Neural cell (in vitro differentiated cells): ENCODE data around the gene CANT1. TPM values are rescaled to one million over a fixed set of nuclear protein-coding genes. Genes with fewer than 3 reads are reported as not detected.

ENCODE experiments used
- H2AFZ ChIP-seq: fragments of 200-600, 300-800 bp; sonication (generic), shearing (Covaris generic); 2 replicates; pipeline ENCODE4 v1.6.0; 2014; ENCODE audit warnings: low read depth, mild to moderate bottlenecking, antibody characterized with exemption, low read length, moderate library complexity
- H3F3A ChIP-seq: fragments of 200-600 bp; shearing (Covaris generic); 2 replicates; pipeline ENCODE4 v1.6.1; 2016; ENCODE audit warnings: mild to moderate bottlenecking, moderate library complexity, mixed read lengths, antibody characterized with exemption, low read length; ENCODE audit not compliant: insufficient read depth, poor library complexity, severe bottlenecking
- H3K27ac ChIP-seq: fragments of 200-600, 300-800 bp; sonication (generic), shearing (Covaris generic); 2 replicates; pipeline ENCODE4 v1.5.1; 2014; ENCODE audit warnings: mild to moderate bottlenecking, low read length, moderate library complexity
- H3K27me3 ChIP-seq: fragments of 300-800, 200-600 bp; sonication (generic), shearing (Covaris generic); 2 replicates; pipeline ENCODE4 v1.6.0; 2014; ENCODE audit warnings: mild to moderate bottlenecking, low read depth, low read length, moderate library complexity; ENCODE audit not compliant: insufficient read depth
- H3K36me3 ChIP-seq: fragments of 300-800, 200-600 bp; sonication (generic), shearing (Covaris generic); 2 replicates; pipeline ENCODE4 v1.5.1; 2014; ENCODE audit warnings: mild to moderate bottlenecking, antibody characterized with exemption, low read length, moderate library complexity; ENCODE audit not compliant: insufficient read depth
- H3K4me2 ChIP-seq: fragments of 300-800, 200-600 bp; sonication (generic), shearing (Covaris generic); 2 replicates; pipeline ENCODE4 v1.6.0; 2014; ENCODE audit warnings: mild to moderate bottlenecking, low read length
- H3K4me3 ChIP-seq: fragments of 300-800, 200-600 bp; sonication (generic), shearing (Covaris generic); 2 replicates; pipeline ENCODE4 v1.5.1; 2014; ENCODE audit warnings: mild to moderate bottlenecking, low read length, moderate library complexity
- H3K79me2 ChIP-seq: fragments of 200-600 bp; shearing (Covaris generic); replicated peaks from 2 replicates; pipeline ENCODE4 v1.6.0; 2014; ENCODE audit warnings: mild to moderate bottlenecking, low read length, moderate library complexity; ENCODE audit not compliant: insufficient read depth
- H3K9ac ChIP-seq: fragments of 300-800, 200-600 bp; sonication (generic), shearing (Covaris generic); 2 replicates; pipeline ENCODE4 v1.6.1; 2016; ENCODE audit warnings: mild to moderate bottlenecking, low read length, mixed read lengths
- H3K9me2 ChIP-seq: fragments of 200-600 bp; shearing (Covaris generic); 2 replicates; pipeline ENCODE4 v1.6.1; 2016; ENCODE audit warnings: mild to moderate bottlenecking, low read length, mixed read lengths; ENCODE audit not compliant: insufficient read depth
- H3K9me3 ChIP-seq: fragments of 200-600, 300-800 bp; sonication (generic), shearing (Covaris generic); 2 replicates; pipeline ENCODE4 v1.6.1; 2016; ENCODE audit warnings: mild to moderate bottlenecking, mixed run types, low read length, moderate library complexity, mixed read lengths
- H4K20me1 ChIP-seq: fragments of 200-600 bp; shearing (Covaris generic); 2 replicates; pipeline ENCODE4 v1.6.1; 2016; ENCODE audit warnings: mild to moderate bottlenecking, mixed run types; ENCODE audit not compliant: insufficient read depth
- EP300 ChIP-seq: fragments of 450-650 bp; conservative IDR thresholded peaks from 2 replicates; pipeline ENCODE4 v1.6.1; 2014; ENCODE audit warnings: antibody characterized with exemption, mild to moderate bottlenecking, moderate library complexity; ENCODE audit not compliant: poor library complexity, severe bottlenecking
- EZH2 ChIP-seq: fragments of 200-600, 300-800 bp; shearing (Covaris generic), sonication (generic); IDR thresholded peaks from 2 replicates; pipeline ENCODE4 v1.6.1; 2014; ENCODE audit warnings: antibody characterized with exemption, low read length, borderline replicate concordance, mild to moderate bottlenecking; ENCODE audit not compliant: insufficient read depth, poor library complexity, severe bottlenecking
- MXI1 ChIP-seq: fragments of 450-650 bp; conservative IDR thresholded peaks from 2 replicates; pipeline ENCODE4 v1.6.1; 2014; ENCODE audit warnings: antibody characterized with exemption, mild to moderate bottlenecking; ENCODE audit not compliant: poor library complexity, severe bottlenecking
- POLR2AphosphoS5 ChIP-seq: IDR thresholded peaks from 2 replicates; pipeline ENCODE4 v1.6.1; 2012
- RAD21 ChIP-seq: fragments of 450-650 bp; conservative IDR thresholded peaks from 2 replicates; pipeline ENCODE4 v1.6.1; 2014; ENCODE audit warnings: antibody characterized with exemption, mild to moderate bottlenecking, moderate library complexity
- SMC3 ChIP-seq: fragments of 450-650 bp; conservative IDR thresholded peaks from 2 replicates; pipeline ENCODE4 v1.6.1; 2014; ENCODE audit warnings: antibody characterized with exemption, mild to moderate bottlenecking, moderate library complexity; ENCODE audit not compliant: poor library complexity
- TAF1 ChIP-seq: IDR thresholded peaks from 2 replicates; pipeline ENCODE4 v1.6.1; 2012; ENCODE audit warnings: low read depth
- polyA plus RNA-seq: library from polyadenylated mRNA; depleted of rRNA; stranded (reverse); fragments of >200 nt; gene quantifications from 2 replicates; pipeline ENCODE4 v1.2.3, GENCODE V29; 2014
- TF ChIP-seq, protein P1 (sequence below): fragments of 450-650 bp; IDR thresholded peaks from 2 replicates; pipeline ENCODE4 v1.5.1; 2014; ENCODE audit warnings: antibody characterized with exemption, mild to moderate bottlenecking, moderate library complexity; ENCODE audit not compliant: poor library complexity, severe bottlenecking
- TF ChIP-seq, protein P2 (sequence below): IDR thresholded peaks from 2 replicates; pipeline ENCODE4 v1.6.1; 2012; ENCODE audit warnings: borderline replicate concordance

CANT1 gene
- polyA plus RNA-seq, 1 donor from 2014 or later, result 17.7 TPM

DNA sequence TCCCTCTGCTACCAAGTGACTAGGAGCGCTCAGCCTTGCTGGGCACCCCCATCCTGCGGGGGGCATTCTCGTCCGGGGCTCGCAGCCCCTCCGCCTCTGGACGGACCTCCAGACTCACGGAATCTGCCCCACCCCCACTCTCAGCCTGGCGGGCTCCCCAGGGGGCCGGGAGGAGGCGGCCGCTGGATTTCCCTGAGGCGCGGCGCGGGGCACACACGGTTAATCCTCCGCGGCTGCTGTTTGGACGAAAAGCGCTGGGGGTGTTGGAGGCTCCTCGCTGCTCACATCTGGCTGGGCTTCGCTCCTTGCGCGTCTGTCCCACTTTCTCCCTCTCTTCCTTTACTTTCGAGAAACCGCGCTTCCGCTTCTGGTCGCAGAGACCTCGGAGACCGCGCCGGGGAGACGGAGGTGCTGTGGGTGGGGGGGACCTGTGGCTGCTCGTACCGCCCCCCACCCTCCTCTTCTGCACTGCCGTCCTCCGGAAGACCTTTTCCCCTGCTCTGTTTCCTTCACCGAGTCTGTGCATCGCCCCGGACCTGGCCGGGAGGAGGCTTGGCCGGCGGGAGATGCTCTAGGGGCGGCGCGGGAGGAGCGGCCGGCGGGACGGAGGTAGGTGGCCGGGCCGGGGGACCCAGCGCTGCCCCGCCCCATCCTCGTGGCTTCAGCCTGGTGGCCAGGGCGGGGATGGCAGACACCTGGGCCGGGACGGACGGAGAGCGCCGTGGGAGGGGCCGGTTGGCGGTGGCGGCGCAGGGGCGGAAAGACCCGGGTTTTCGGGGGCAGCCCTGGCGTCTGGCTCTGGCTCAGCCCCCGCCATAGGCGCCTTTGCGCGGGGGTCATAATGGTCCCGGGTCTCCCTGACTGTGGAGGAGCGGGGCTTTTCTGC is 14.6 kb upstream of the CANT1 start, which contains the start of gene C1QTNF1:
TSS of gene C1QTNF1 (plus strand) at position 284 of the 886 bp plus-strand sequence. CDS start 19,800 bp downstream, outside the sequence.
- Histone ChIP-seq H3F3A (no peaks in the 10 kb centered on the region), H3K79me2 (no peaks in the 10 kb centered on the region), H3K27ac (no peak within 1 kb of the TSS), H3K9ac (peak within 1 kb of the TSS; percentile 53), H4K20me1 (no peaks in the 10 kb centered on the region), H3K36me3 (no peaks in the 10 kb centered on the region), H2AFZ (no peak within 1 kb of the TSS), H3K9me2 (no peaks in the 10 kb centered on the region), H3K27me3 (peaks cover 24% of the 10 kb centered on the region), H3K9me3 (no peaks in the 10 kb centered on the region), H3K4me2 (peak within 1 kb of the TSS; percentile 84), H3K4me3 (peak within 1 kb of the TSS; percentile 82)
- TF ChIP-seq EZH2, result no peak
- TF ChIP-seq, protein P1, sequence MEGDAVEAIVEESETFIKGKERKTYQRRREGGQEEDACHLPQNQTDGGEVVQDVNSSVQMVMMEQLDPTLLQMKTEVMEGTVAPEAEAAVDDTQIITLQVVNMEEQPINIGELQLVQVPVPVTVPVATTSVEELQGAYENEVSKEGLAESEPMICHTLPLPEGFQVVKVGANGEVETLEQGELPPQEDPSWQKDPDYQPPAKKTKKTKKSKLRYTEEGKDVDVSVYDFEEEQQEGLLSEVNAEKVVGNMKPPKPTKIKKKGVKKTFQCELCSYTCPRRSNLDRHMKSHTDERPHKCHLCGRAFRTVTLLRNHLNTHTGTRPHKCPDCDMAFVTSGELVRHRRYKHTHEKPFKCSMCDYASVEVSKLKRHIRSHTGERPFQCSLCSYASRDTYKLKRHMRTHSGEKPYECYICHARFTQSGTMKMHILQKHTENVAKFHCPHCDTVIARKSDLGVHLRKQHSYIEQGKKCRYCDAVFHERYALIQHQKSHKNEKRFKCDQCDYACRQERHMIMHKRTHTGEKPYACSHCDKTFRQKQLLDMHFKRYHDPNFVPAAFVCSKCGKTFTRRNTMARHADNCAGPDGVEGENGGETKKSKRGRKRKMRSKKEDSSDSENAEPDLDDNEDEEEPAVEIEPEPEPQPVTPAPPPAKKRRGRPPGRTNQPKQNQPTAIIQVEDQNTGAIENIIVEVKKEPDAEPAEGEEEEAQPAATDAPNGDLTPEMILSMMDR, result peak; percentile 57
- no peak for TF ChIP-seq TAF1
- TF ChIP-seq, protein P2, sequence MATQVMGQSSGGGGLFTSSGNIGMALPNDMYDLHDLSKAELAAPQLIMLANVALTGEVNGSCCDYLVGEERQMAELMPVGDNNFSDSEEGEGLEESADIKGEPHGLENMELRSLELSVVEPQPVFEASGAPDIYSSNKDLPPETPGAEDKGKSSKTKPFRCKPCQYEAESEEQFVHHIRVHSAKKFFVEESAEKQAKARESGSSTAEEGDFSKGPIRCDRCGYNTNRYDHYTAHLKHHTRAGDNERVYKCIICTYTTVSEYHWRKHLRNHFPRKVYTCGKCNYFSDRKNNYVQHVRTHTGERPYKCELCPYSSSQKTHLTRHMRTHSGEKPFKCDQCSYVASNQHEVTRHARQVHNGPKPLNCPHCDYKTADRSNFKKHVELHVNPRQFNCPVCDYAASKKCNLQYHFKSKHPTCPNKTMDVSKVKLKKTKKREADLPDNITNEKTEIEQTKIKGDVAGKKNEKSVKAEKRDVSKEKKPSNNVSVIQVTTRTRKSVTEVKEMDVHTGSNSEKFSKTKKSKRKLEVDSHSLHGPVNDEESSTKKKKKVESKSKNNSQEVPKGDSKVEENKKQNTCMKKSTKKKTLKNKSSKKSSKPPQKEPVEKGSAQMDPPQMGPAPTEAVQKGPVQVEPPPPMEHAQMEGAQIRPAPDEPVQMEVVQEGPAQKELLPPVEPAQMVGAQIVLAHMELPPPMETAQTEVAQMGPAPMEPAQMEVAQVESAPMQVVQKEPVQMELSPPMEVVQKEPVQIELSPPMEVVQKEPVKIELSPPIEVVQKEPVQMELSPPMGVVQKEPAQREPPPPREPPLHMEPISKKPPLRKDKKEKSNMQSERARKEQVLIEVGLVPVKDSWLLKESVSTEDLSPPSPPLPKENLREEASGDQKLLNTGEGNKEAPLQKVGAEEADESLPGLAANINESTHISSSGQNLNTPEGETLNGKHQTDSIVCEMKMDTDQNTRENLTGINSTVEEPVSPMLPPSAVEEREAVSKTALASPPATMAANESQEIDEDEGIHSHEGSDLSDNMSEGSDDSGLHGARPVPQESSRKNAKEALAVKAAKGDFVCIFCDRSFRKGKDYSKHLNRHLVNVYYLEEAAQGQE, result no peak
- TF ChIP-seq RAD21, result peak; percentile 19
- no peak for TF ChIP-seq POLR2AphosphoS5
- TF ChIP-seq MXI1, result peak; percentile 15
- no peak for TF ChIP-seq EP300
- TF ChIP-seq SMC3, result no peak

DNA sequence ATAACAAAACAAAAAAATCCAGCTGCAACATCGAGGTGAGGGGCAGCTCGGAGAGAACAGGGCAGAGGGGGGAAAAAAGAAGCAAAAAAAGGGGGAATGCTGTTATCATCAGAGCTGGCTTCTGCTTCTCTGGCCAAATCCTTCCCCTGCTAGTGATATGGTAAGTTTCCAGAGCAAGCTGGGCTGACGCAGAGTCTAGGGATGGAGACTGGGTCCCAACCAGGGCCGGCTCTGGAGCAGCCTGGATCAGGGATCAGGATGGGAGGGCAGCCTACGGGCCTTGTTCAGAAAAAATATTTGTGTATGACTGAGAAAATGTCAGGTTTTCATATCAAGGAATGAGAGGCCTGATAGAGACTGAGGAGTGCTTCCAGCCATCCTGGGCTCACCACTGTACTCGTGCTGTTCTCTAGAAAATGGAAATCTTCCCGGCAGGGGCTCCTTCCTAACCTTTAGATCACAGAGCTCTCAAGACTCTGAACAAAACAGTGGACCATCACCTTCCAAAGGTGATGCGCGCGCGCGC is 13.7 kb upstream of the CANT1 start:
- Histone ChIP-seq H3K79me2 (no peaks in the 10 kb centered on the region), H3K9ac (no peak overlapping the region), H3K27me3 (peaks cover 24% of the 10 kb centered on the region), H3F3A (no peaks in the 10 kb centered on the region), H3K4me3 (peak overlapping the region; percentile 82), H3K9me3 (no peaks in the 10 kb centered on the region), H3K9me2 (no peaks in the 10 kb centered on the region), H3K4me2 (no peak overlapping the region), H3K27ac (no peak overlapping the region), H2AFZ (no peak overlapping the region), H4K20me1 (no peaks in the 10 kb centered on the region), H3K36me3 (no peaks in the 10 kb centered on the region)
- TF ChIP-seq SMC3 (no peak), TAF1 (no peak), EP300 (no peak)
